ENCODE measurements around the gene SLC35F1.
A peak's percentile ranks its signal among the peaks of the same experiment; 100 is the strongest.

SLC35F1 gene

GRCh38 chr6:118061666-118062065, 154.6 kb downstream of the SLC35F1 start:
- TF ChIP-seq CTCF (IDR thresholded peaks at IDR 0.05; ENCODE audit: low read depth, low read length, missing control alignments): no peak
- no peak for DNase-seq (ENCODE audit: low read depth)
- no peak overlapping the region for H3K4me3 ChIP-seq (ENCODE audit: low read depth, low read length)

GRCh38 chr6:118080547-118080946, 173.5 kb downstream of the SLC35F1 start:
- DNase-seq (ENCODE audit: low read depth): no peak
- H3K4me3 ChIP-seq (ENCODE audit: low read depth, low read length): no peak overlapping the region
- TF ChIP-seq CTCF (IDR thresholded peaks at IDR 0.05; ENCODE audit: low read depth, low read length, missing control alignments): peak; percentile 28

- no peak overlapping the region for H3K4me3 ChIP-seq (ENCODE audit: low read depth, low read length)
- no peak for TF ChIP-seq CTCF (IDR thresholded peaks at IDR 0.05; ENCODE audit: low read depth, low read length, missing control alignments)
- no peak for DNase-seq (ENCODE audit: low read depth)
Measured at GRCh38 chr6:118083711-118084110, 176.6 kb downstream of the SLC35F1 start.

GRCh38 chr6:118085665-118086064, 178.6 kb downstream of the SLC35F1 start:
- no peak for DNase-seq (ENCODE audit: low read depth)
- no peak overlapping the region for H3K4me3 ChIP-seq (ENCODE audit: low read depth, low read length)
- TF ChIP-seq CTCF (IDR thresholded peaks at IDR 0.05; ENCODE audit: low read depth, low read length, missing control alignments): no peak

GRCh38 chr6:118086159-118086558, 179.1 kb downstream of the SLC35F1 start:
- DNase-seq (ENCODE audit: low read depth): no peak
- H3K4me3 ChIP-seq (ENCODE audit: low read depth, low read length): no peak overlapping the region
- TF ChIP-seq CTCF (IDR thresholded peaks at IDR 0.05; ENCODE audit: low read depth, low read length, missing control alignments): no peak

- DNase-seq (ENCODE audit: low read depth): no peak
- H3K4me3 ChIP-seq (ENCODE audit: low read depth, low read length): no peak overlapping the region
- TF ChIP-seq CTCF (IDR thresholded peaks at IDR 0.05; ENCODE audit: low read depth, low read length, missing control alignments): no peak
Measured at GRCh38 chr6:118092086-118092485, 185.0 kb downstream of the SLC35F1 start.

GRCh38 chr6:118097576-118097975, 190.5 kb downstream of the SLC35F1 start:
- TF ChIP-seq CTCF (IDR thresholded peaks at IDR 0.05; ENCODE audit: low read depth, low read length, missing control alignments): no peak
- H3K4me3 ChIP-seq (ENCODE audit: low read depth, low read length): no peak overlapping the region
- DNase-seq (ENCODE audit: low read depth): no peak
